Endothelial cell of hepatic sinusoid (primary cell): ENCODE measurements around the gene SNX9.

ENCODE experiments used
- in situ Hi-C: cut with HindIII; loops from 2 replicates; pipeline ENCODE4 v1.10.0; 2017; ENCODE audit warnings: low sequenced_read_pairs

The SNX9 gene

DNA sequence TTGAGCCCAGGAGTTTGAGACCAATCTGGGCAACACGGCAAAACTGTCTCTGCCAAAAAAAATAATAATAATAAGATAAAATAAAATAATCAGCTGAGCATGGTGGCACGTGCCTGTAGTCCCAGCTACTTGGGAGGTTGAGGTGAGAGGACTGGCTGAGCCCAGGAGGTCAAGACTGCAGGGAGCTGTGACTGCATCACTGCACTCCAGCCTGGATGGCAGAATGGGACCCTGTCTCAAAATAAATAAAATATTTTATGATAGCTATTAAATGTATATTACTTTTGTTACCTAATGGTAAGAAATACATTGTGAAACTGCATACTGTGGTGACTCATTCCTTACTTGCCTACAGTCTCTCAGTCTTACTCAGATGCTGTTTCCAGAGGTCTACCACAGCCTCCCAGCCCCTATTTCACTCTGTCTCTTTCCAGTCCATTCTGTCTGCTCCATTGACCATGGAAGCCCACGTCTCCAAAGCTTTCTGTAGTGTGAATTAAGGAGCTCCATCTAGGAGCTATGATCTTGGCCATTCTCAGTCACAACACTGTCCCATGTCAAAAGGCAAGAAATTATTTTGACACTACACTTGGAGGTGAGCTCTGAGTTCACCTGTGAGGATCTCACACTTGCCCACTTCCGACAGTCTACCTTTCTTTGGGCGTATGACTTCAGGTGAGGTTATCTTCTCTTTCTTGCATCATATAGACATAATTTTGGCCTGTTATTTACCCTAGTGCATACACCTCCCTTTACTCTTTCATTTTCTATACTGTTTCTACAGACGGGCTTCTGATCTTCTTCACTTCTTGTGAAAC is 22.4 kb upstream of the SNX9 start:
- in situ Hi-C loops: no loop called here

DNA sequence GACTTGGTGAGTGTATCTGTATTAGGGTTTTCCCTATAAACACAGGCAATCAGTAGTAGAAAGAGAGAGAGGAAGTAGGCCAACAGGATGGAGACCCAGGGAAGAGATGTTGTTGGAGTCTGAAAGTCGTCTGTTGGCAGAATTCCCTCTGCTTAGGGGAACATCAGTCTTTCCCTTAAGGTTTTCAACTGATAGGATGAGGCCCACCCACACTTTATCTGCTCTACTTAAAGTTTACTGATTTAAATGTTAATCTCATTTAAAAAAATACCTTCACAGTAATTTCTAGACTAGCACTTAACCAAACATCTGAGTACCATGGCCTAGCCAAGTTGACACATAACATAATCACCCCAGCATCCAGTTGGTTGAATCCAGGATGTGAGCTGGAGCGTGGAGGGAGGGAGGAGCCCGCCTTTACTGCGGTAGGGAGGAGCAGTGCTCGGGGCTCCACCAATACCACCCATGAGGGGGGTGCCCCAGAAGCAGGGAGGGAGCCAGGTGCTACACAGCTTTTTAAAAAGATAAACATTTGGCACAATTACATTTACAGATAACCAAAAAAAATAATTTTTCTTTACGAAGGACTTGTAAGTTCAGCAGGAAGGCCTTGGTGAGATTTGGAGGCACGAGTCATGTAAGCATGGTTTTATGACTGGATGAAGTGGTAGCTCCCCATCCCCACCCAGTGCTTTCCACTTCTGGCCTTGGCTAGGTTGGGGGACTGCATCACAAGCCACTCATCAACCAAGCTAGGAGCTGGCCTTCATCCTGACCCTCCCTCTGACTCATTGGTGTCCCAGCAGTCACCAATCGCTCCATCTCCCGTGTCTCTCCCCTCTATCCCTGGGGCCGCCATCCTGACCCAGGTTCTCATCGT is 18.4 kb upstream of the SNX9 start:
- in situ Hi-C loops: loop anchor here (5.0 kb wide), 1 partner anchor 47 kb away; no protein-coding TSS in a partner anchor

DNA sequence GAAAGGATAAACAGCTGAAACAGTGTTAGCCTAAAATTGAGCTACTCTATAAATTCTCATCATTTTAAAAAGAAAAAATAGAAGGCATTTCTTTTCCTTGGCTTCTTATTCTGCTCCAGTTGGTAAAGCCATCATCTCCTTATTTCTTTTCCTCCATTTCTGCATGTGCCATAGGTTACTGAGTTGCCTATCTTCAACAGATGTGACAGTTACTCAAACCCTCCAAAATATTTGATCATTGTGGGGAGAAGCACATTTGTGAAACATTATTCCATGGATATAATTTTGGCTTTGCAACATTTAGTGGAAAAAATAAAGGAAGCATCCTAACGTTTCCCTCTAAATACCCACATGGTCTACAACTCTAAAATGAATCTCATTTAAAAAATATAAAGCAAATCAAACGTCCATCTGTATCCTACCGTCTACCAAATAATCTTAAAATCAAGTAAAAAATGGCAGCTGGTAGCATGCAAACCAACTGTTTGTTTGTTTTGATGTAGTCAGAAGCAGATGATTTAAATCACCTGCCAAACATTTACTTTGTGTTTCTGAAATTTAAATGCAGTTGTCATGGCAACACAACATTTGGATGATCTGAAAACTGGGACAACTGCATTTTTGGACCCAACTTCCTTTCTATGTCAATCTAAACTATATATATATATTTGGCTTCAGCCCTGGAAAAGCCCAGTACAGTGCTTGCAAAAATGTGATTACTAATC is 16.8 kb upstream of the SNX9 start:
- in situ Hi-C loops: loop anchor here (5.0 kb wide), 1 partner anchor 49 kb away; no protein-coding TSS in a partner anchor

DNA sequence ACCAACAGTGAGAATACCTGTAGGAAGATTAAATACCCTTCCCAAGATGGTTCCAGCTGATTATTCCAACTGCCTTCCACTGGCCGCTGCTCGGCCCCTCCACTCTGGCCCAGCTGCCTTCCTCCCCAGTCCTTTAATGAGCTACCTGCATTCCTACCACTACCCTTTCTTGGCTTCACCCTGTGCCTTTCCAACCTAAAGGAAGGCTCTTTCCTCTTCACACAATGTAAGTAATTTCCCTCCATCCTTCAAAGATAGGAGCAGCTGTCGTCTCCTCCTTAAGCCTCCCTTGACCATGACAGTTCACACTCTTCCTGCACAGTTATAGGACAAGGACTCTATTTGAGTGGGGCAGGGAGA is 16.2 kb upstream of the SNX9 start:
- in situ Hi-C loops: loop anchor here (5.0 kb wide), 1 partner anchor 50 kb away; no protein-coding TSS in a partner anchor

DNA sequence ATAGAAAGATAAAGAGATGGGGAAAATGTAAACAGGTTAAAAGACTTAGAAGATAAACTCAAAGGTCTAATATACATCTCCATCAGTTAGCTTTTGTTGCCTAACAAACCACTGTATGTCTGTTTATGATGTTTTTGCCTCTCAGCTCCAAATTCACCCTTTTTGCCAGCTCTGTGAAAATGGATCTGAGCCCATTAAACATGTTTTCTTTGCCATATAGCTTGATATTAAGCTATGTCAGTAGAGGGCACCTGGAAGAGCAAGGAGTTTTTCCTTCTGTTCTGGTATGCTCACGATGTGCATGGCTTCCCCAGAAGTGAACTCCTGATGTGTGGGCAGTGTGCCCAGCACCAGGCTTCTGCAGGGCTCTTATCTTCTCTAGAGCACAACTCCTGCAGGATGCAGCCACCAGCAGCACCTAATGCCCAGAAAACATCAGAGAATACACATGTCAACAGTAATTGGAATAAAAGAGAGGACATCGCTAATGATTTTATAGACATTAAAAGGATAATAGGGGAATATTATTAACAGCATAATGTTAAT is 14.6 kb upstream of the SNX9 start:
- in situ Hi-C loops: loop anchor here (5.0 kb wide), 1 partner anchor 51 kb away; no protein-coding TSS in a partner anchor

DNA sequence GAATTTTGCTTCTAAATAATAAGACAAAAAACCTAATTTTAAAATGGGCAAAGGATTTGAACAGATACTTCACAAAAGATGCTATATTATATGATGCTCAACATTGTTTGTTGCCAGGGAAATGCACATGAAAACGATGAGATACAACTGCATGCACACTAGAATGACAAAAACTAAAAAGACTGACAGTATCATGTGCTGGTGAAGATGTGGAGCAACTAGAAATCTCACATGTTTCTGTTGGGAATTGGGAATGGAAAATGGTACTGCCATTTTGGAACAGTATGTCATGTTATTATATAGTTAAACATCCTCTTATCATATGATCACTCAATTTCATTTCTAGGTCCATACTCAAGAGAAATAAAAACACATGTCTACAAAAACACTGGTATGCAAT is 13.4 kb upstream of the SNX9 start:
- in situ Hi-C loops: loop anchor here (5.0 kb wide), 1 partner anchor 52 kb away; no protein-coding TSS in a partner anchor

DNA sequence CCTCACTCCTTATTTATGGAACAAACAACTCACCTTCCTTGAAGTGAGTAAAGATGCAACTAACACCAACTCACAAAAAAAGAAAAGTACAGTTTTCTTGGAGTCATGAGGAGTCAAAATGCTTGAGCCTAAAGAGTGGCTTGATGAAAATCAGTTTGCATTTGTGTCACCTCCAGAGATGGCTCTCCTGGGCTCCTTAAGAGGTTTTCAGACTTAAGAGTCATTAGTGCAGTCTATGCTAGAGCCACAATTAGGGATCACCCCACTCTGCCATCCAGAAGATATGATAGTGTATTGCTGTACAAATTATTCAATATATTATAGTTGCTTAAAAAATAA is 11.9 kb upstream of the SNX9 start:
- in situ Hi-C loops: no loop called here

DNA sequence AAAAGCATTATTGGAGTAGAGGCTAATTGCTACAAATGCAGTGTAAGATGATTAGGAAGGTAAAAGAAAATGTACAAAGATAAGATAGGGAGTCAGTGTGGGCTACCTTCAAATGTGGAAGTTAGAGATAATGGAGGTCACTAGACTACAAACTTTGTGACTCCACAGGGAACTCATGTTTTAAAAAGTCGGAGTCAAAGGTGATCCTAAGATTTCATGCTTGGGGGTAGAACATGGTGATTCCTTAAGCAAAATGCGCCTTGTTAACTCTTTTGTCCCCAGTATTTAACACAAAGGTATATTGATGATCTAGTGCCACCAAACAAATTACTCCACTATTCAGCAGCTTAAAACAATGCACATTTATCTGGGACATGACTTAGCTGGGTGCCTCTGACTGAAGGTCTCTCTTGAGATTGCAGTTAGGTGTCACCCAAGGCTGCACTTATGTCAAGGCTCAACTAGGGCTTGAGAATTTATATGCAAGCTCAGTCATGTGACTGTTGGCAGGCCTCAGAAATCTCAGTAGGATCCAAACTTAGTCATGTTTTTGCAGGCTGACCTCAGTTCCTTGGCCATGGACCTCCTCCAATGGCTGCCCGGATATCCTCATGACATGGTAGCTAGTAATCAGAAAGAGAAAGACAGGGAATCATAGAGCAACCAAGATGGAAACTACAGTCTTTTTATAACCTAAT is 11.4 kb upstream of the SNX9 start:
- in situ Hi-C loops: no loop called here

DNA sequence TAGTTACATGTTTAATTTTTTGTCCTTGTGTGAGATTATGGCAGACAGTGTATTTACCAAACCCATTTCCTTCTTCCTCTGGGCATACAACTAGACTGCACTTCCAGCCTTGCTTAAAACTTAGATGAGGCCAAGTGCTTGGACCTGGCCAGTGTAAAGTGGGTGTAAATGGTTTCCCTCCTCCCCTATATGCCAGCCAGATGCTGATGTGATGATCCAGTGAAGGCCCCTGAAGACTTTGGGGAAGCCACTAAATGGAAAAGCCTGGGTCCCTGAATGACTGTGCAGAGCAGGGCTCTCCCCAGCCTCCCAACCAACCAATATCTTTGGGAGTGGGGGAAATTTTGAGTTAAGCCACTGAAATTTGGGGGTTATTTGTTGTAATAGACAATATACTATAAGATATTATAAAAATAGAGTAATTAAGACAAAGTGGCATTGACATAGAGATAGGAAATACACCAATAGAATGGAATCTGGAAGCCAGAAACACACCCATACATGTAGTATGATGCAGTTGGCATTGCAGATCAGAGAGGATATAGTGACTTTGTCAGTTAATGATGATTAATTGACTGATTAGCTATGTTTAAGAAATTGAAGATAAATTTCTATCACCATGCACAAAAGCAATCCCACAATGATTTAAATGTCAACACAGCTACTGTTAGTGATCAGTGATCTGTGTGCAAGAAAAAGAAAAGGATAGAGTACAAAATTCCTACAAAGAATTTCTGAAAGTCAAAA is 10.4 kb upstream of the SNX9 start:
- in situ Hi-C loops: no loop called here

DNA sequence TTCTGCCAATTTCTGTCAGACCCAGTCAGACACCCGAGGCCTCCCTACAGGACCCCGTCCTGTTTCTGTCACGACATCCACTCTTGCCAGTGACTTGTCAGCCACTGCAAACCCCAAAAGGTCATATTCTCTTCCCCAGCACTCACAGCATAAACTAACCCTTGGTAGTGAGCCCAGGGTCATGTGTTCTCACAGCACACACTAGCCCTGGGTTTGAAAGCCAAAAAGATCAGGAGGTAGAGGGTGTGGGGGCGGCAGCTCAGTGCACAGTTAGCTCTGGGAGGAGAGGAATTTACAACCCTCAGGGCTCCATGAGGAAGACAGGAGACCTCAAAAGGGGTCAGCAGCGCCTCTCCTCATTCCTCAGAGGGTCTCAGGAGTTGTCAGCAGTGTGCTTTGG is 9.9 kb upstream of the SNX9 start:
- in situ Hi-C loops: no loop called here

DNA sequence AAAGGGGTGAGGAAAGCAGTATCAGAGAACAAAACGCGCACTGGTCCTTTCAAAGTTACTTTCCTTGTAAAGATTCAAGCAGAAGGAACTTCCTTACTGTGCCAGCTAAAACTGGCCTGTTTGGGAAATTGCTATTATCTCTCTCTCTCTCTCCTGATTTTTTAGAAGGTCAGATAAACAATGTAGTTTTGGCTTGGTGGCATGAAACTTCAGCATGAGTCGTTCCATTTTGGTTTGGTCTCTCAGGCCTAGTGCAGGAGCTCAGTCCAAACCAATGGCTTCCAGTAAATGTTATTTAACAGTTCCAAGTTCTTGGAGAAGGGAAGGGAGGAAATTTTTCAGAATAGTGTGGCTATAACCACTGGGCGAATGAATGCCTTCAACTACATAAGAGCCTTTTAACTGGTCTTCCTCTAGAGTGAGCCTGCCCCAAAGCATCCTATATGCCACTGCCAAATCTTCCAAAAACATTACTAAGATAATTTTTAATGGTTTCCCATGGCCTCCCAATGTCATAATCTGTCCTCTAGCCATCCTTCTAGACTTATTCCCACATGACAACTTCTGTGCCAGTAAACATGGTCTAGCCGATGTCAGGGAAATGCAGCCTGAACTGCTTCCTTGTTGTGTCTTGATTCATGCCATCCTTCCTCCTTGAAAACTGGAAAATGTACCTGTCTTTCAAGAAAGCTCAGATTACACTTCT is 9.1 kb upstream of the SNX9 start:
- in situ Hi-C loops: no loop called here

DNA sequence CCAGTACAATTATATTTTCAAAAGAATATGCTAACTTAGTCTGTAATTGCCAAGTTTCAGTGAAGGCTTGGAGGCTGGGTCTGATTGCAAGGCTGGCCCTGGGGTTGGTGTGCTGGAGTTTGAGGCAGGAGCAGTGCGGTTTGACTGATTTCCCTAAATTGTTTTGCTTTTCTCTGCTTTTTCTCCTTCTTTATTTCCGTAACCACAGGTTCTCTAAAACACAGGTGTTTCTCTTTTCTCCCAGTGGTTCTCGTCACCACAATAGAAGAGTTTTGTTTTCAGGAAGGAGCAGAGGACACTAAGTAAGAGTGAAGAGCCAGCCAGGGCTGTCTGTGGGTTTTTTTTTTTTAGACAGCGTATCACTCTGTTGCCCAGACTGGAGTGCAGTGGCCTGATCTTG is 8.2 kb upstream of the SNX9 start:
- in situ Hi-C loops: no loop called here

DNA sequence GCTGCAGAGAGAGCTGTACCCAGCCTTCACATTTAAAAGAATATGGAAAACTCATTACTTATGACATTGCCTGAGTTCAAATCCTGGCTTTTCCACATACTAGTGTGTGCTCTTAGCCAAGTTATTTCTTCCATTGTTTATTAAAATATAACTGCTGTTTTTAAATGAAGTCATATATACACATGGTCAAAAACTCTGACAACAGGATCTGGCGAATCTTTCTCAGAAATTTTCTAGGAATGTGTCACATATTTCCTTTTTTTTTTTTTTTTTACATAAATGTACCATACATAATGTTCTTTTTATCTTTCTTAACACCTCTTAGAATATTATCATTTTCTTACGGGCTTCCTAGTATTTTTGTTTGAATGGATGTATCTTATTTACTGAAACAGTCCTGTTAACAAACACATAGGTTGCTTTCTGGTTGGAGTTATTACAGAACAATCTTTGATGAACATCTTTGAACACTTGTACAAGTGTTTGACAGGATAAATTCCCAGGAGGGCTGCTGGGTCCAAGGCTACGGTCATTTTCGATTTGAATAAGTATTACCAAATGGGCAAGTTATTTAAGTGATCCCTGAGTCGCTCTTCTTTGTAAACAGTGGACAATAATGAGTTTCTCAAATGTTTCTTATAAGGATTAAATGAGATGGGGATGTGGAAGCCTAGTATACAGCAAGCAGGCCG is 1.6 kb upstream of the SNX9 start:
- in situ Hi-C loops: no loop called here

DNA sequence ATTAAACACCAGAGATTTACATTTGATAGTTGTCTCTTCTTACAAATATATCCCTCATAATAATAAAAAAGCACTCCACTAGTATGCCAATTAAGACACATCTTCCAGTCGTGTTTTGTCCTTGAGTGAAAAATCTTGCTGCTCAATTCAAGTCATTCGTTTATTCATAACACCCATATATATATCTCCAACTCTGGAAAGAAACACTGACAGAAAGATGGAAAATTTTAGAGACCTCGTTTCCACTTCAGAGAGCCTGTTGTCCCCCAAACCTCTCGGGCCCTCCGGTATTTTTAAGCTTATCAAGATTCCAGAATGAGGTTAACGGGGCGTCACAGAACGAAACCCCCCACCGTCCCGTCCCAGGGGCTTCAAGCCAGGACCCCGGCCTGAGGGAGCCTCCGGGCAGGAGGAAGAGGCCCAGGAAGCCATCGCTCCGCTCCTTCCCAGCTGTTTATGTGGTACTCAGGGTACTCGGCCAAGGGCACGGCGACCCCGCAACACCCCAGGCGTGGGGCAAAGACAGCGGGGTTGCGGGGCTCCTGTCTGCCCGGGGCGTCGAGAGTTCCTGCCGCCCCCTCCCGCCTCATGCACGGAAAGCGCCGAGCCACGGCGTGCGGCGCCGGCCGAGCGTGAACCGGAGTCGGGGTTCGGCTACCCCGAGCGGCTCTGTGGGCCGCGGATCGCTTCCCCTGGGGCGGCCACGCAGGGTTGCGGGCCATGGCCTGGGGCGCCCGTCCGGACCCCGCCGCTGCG is 623 bp upstream of the SNX9 start:
- in situ Hi-C loops: no loop called here

DNA sequence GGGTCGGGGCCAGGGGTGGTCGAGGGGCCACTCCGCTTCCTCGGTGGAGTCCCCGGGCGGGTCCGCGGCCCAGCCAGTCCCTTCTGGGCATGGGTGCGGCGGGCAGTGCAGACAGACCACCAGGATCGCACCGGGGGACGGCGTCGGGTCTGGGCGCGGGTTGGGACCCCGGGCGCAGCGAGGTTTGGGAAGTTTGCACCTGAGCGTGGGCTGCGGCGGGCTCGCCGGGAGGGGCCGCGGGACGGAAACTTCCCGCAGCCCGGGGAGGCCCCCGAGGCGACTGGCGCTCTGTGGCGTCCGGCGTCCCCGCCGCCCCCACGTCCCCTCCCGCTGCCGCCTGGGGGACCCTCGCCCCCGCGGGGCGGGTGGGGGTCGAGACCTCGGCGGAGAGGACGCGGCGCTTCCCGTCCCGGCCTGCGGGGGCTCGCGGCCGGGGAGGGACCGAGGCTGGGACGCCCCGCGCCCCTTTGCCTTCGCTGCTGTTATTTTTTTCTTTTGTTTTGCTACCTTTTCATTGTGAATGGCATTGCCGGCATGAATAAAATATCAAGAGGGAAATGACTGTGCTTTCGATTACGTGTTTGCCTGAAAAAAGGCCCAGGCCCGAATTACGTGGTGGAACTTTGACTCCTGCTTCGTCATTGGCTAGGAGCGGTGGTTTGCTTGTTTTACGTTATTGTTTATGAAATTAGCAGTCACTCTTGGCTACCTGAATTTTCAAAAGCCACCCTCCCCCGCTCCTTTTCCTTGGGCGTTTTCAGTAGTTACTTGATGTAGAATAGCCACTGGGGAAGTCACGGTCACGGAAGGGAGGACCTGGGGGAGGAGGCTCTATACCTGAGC is 703 bp downstream of the SNX9 start:
- in situ Hi-C loops: no loop called here

DNA sequence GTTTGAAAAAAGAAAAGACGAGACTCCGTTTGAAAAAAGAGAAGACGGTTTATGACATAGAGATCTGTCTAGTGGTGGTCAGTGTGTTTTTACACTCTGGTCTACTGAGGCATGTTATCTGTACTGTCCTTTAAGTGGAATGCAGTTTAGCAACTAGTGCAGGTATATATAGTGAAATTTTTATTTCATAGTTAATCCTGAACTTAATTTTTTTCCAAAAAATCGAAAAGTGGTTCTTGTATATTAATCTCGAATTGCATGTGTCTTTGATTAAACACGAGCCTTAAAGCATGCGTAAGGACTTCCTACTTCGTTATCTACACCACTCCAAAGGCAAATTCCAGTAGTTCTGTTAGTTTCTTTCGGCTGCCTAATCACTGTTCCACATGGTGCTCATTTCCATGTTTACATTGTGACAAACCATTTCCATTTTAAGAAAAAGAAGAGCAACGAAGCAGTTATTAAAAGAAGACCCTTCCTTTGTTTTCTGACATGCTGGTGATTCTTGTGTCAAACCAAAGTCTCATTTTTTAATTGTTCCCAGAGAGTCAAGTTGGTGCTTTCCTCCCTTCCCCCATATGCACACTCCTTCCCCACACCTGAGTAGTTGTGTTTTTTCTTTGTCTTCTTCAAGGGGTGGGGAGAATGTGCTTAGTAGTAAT is 2.3 kb downstream of the SNX9 start:
- in situ Hi-C loops: no loop called here
